Measurements from ENCODE around the gene THOP1.

THOP1 gene

DNA sequence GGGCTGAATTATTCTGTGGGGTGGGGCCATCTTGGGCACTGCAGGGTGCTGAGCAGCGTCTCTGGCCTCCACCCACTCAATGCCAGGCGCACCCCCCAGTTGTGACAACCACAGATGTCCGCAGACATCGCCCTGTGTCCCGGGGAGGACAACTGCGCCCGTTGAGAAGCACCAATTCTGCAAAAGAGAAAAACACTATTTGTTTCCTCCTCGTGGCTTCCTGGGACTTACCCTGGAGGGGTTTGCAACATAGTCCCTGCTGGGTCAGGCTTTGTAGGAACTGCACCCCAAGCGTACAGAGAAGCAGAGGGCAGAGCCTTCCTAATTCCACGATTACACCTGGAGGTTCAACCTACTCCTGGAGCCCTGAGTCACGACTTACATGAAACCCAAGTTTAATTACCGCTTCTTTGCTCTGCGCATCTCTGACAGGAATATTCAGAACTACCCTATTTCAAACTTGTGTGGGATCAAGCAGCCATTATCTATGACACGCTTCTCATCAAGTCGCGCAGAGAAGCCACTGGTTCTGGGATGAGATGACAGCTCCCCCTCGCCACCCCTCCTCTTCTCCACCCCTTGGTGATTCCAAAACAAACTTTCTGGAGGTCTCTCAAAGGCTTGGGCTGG, 34.4 kb upstream of the THOP1 start:
- Histone ChIP-seq H3K27me3 (ENCODE audit: control insufficient read depth in 1 of 2, insufficient read depth in 1 of 2, low read length in 2 of 2) (peaks cover 0 to 12% of the 10 kb centered on the region in 2 experiments), H4K91ac (ENCODE audit: low read length) (no peak overlapping the region), H3K9me3 (ENCODE audit: control insufficient read depth, low read length) (no peaks in the 10 kb centered on the region), H2AK5ac (ENCODE audit: low read length, severe bottlenecking) (no peak overlapping the region), H3K23ac (ENCODE audit: low read length in 2 of 2) (no peak overlapping the region), H2AFZ (ENCODE audit: low read depth, low read length) (no peak overlapping the region), H3K18ac (ENCODE audit: low read depth in 1 of 2, low read length in 2 of 2) (no peak overlapping the region), H2BK5ac (ENCODE audit: low read depth, low read length, poor library complexity, severe bottlenecking) (no peak overlapping the region), H3K79me1 (replicated peaks; ENCODE audit: low read length, poor library complexity, severe bottlenecking) (no peaks in the 10 kb centered on the region), H3K9ac (ENCODE audit: low read length) (no peak overlapping the region), H3K27ac (ENCODE audit: low read length, poor library complexity, severe bottlenecking) (no peak overlapping the region), H2BK15ac (ENCODE audit: low read depth, poor library complexity, severe bottlenecking) (no peak overlapping the region), H3K4me1 (ENCODE audit: control insufficient read depth, insufficient read depth, low read depth, low read length) (peaks cover 3% of the 10 kb centered on the region), H3K4me2 (ENCODE audit: low read length, poor library complexity, severe bottlenecking) (no peak overlapping the region), H4K8ac (ENCODE audit: low read length) (no peak overlapping the region), H3K4me3 (ENCODE audit: insufficient read depth in 1 of 2, low read depth in 1 of 2, low read length in 2 of 2) (no peak overlapping the region), H3K36me3 (ENCODE audit: control insufficient read depth in 1 of 2, insufficient read depth in 2 of 2, low read depth in 1 of 2, low read length in 2 of 2) (peaks cover 25 to 38% of the 10 kb centered on the region in 2 experiments), H3K14ac (ENCODE audit: low read length in 2 of 2) (no peak overlapping the region), H2BK12ac (ENCODE audit: low read length in 2 of 2) (no peak overlapping the region), H2BK120ac (ENCODE audit: low read depth, low read length) (no peak overlapping the region), H3K4ac (ENCODE audit: low read depth in 1 of 2, low read length in 2 of 2) (no peak overlapping the region)
- 95% methylated on average over 16 of the region's 17 CpGs for WGBS
- DNase-seq, result no peak

DNA sequence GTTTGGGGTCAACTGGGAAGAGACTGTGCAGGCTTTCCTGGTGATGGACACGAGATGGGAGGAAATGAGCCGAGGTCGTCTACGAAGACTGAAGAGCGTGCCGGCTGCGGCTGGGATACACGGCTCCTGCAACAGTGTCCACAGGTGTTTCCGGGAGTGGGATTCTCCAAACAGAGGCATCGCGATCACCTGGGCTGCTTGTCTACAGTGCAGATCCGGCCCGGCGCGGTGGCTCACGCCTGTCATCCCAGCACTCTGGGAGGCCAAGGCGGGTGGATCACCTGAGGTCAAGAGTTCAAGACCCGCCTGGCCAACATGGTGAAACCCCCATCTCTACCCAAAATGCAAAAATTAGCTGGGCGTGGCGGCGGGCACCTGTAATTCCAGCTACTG, 33.9 kb upstream of the THOP1 start:
- no peak overlapping the region for H3K23ac ChIP-seq (ENCODE audit: low read length in 2 of 2)
- no peak overlapping the region for H2AK5ac ChIP-seq (ENCODE audit: low read length, severe bottlenecking)
- 92% methylated on average over 21 of the region's 21 CpGs for WGBS
- no peak for DNase-seq
- no peak overlapping the region for H4K91ac ChIP-seq (ENCODE audit: low read length)
- no peak overlapping the region for H2BK120ac ChIP-seq (ENCODE audit: low read depth, low read length)
- H3K18ac ChIP-seq (ENCODE audit: low read depth in 1 of 2, low read length in 2 of 2), result no peak overlapping the region
- peaks cover 3% of the 10 kb centered on the region for H3K4me1 ChIP-seq (ENCODE audit: control insufficient read depth, insufficient read depth, low read depth, low read length)
- no peak overlapping the region for H3K4ac ChIP-seq (ENCODE audit: low read depth in 1 of 2, low read length in 2 of 2)
- H3K27me3 ChIP-seq (ENCODE audit: control insufficient read depth in 1 of 2, insufficient read depth in 1 of 2, low read length in 2 of 2), result peaks cover 0 to 8% of the 10 kb centered on the region in 2 experiments
- no peaks in the 10 kb centered on the region for H3K79me1 ChIP-seq (replicated peaks; ENCODE audit: low read length, poor library complexity, severe bottlenecking)
- H3K27ac ChIP-seq (ENCODE audit: low read length, poor library complexity, severe bottlenecking), result no peak overlapping the region
- H3K36me3 ChIP-seq (ENCODE audit: control insufficient read depth in 1 of 2, insufficient read depth in 2 of 2, low read depth in 1 of 2, low read length in 2 of 2), result peaks cover 30 to 42% of the 10 kb centered on the region in 2 experiments
- no peak overlapping the region for H3K4me2 ChIP-seq (ENCODE audit: low read length, poor library complexity, severe bottlenecking)
- H2AFZ ChIP-seq (ENCODE audit: low read depth, low read length), result no peak overlapping the region
- no peak overlapping the region for H3K4me3 ChIP-seq (ENCODE audit: insufficient read depth in 1 of 2, low read depth in 1 of 2, low read length in 2 of 2)
- no peak overlapping the region for H3K9ac ChIP-seq (ENCODE audit: low read length)
- H4K8ac ChIP-seq (ENCODE audit: low read length), result no peak overlapping the region
- H2BK12ac ChIP-seq (ENCODE audit: low read length in 2 of 2), result no peak overlapping the region
- H3K9me3 ChIP-seq (ENCODE audit: control insufficient read depth, low read length), result no peaks in the 10 kb centered on the region
- H2BK15ac ChIP-seq (ENCODE audit: low read depth, poor library complexity, severe bottlenecking), result no peak overlapping the region
- H3K14ac ChIP-seq (ENCODE audit: low read length in 2 of 2), result no peak overlapping the region
- H2BK5ac ChIP-seq (ENCODE audit: low read depth, low read length, poor library complexity, severe bottlenecking), result no peak overlapping the region

DNA sequence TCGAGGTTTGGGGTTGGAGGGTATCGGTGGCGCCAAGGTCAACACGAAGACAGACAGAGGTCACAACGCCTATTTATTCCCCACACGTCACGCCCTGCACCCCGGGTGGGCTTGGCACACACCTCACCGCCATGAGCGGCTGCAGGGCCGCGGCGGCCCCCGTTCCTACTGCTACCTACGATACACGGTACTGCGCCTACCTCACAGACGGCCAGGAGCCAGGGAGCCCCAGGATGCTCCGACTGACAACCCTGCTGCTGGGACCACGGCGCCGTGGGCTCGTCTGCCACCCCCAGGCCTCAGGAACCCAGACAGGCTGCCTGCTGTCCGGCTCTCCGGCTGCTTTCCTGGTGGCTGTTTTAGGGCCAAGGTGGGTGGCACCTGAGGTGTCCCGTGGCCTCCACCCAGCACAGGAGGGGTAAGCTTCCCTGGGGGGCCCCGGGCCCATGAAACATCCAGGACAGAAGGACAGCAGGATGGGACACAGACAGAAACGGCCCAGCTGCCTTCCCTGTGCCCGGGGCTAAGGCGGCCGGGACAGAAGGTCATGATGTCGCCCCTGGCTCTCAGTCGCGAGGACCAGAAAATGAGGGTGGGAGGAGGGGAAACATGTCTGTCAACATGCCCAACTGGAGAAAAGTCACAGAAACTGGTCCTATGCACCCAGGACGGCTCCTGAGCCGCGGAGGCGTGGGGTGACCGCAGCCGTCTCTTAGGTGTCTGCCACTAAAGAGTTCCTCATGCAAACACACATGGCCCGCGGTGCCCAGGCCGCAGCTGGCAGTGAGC, 30.4 kb upstream of the THOP1 start:
- H3K14ac ChIP-seq (ENCODE audit: low read length in 2 of 2), result no peak overlapping the region
- DNase-seq, result no peak
- H3K23ac ChIP-seq (ENCODE audit: low read length in 2 of 2), result no peak overlapping the region
- 97% methylated on average over 43 of the region's 43 CpGs for WGBS
- peaks cover 17% of the 10 kb centered on the region for H3K79me1 ChIP-seq (replicated peaks; ENCODE audit: low read length, poor library complexity, severe bottlenecking)
- H3K27ac ChIP-seq (ENCODE audit: low read length, poor library complexity, severe bottlenecking), result no peak overlapping the region
- no peak overlapping the region for H3K18ac ChIP-seq (ENCODE audit: low read depth in 1 of 2, low read length in 2 of 2)
- H4K8ac ChIP-seq (ENCODE audit: low read length), result no peak overlapping the region
- H4K91ac ChIP-seq (ENCODE audit: low read length), result no peak overlapping the region
- H3K9ac ChIP-seq (ENCODE audit: low read length), result no peak overlapping the region
- no peak overlapping the region for H2BK15ac ChIP-seq (ENCODE audit: low read depth, poor library complexity, severe bottlenecking)
- no peak overlapping the region for H2BK12ac ChIP-seq (ENCODE audit: low read length in 2 of 2)
- no peak overlapping the region for H2BK5ac ChIP-seq (ENCODE audit: low read depth, low read length, poor library complexity, severe bottlenecking)
- no peak overlapping the region for H2AFZ ChIP-seq (ENCODE audit: low read depth, low read length)
- H3K36me3 ChIP-seq (ENCODE audit: control insufficient read depth in 1 of 2, insufficient read depth in 2 of 2, low read depth in 1 of 2, low read length in 2 of 2), result peaks cover 58 to 73% of the 10 kb centered on the region in 2 experiments
- no peak overlapping the region for H2AK5ac ChIP-seq (ENCODE audit: low read length, severe bottlenecking)
- H3K4me2 ChIP-seq (ENCODE audit: low read length, poor library complexity, severe bottlenecking), result no peak overlapping the region
- no peaks in the 10 kb centered on the region for H3K27me3 ChIP-seq (ENCODE audit: control insufficient read depth in 1 of 2, insufficient read depth in 1 of 2, low read length in 2 of 2)
- H3K9me3 ChIP-seq (ENCODE audit: control insufficient read depth, low read length), result no peaks in the 10 kb centered on the region
- no peak overlapping the region for H3K4me3 ChIP-seq (ENCODE audit: insufficient read depth in 1 of 2, low read depth in 1 of 2, low read length in 2 of 2)
- no peak overlapping the region for H3K4ac ChIP-seq (ENCODE audit: low read depth in 1 of 2, low read length in 2 of 2)
- no peak overlapping the region for H2BK120ac ChIP-seq (ENCODE audit: low read depth, low read length)
- no peaks in the 10 kb centered on the region for H3K4me1 ChIP-seq (ENCODE audit: control insufficient read depth, insufficient read depth, low read depth, low read length)

DNA sequence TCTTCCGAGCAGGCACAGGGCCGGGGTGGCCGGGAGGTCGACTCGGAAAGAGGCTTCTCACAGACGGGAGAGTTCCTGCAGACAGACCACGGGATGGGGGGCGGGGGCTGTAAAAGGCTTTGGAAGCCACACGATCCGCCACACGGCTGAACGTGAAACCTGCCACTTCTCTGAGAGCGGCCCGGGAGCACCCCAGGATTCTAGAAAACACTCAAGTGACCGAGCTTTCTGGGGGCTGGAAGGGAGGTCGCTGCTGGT, 29.9 kb upstream of the THOP1 start:
- H3K4me1 ChIP-seq (ENCODE audit: control insufficient read depth, insufficient read depth, low read depth, low read length), result no peaks in the 10 kb centered on the region
- H2BK120ac ChIP-seq (ENCODE audit: low read depth, low read length), result no peak overlapping the region
- DNase-seq, result no peak
- no peak overlapping the region for H3K4ac ChIP-seq (ENCODE audit: low read depth in 1 of 2, low read length in 2 of 2)
- H2BK5ac ChIP-seq (ENCODE audit: low read depth, low read length, poor library complexity, severe bottlenecking), result no peak overlapping the region
- no peak overlapping the region for H2AFZ ChIP-seq (ENCODE audit: low read depth, low read length)
- no peak overlapping the region for H2BK15ac ChIP-seq (ENCODE audit: low read depth, poor library complexity, severe bottlenecking)
- H3K4me2 ChIP-seq (ENCODE audit: low read length, poor library complexity, severe bottlenecking), result no peak overlapping the region
- H3K36me3 ChIP-seq (ENCODE audit: control insufficient read depth in 1 of 2, insufficient read depth in 2 of 2, low read depth in 1 of 2, low read length in 2 of 2), result peaks cover 58 to 76% of the 10 kb centered on the region in 2 experiments
- no peak overlapping the region for H3K14ac ChIP-seq (ENCODE audit: low read length in 2 of 2)
- H3K23ac ChIP-seq (ENCODE audit: low read length in 2 of 2), result no peak overlapping the region
- WGBS, result 97% methylated on average over 16 of the region's 16 CpGs
- no peak overlapping the region for H4K91ac ChIP-seq (ENCODE audit: low read length)
- no peak overlapping the region for H3K9ac ChIP-seq (ENCODE audit: low read length)
- H4K8ac ChIP-seq (ENCODE audit: low read length), result no peak overlapping the region
- H3K18ac ChIP-seq (ENCODE audit: low read depth in 1 of 2, low read length in 2 of 2), result no peak overlapping the region
- H3K27ac ChIP-seq (ENCODE audit: low read length, poor library complexity, severe bottlenecking), result no peak overlapping the region
- peaks cover 17% of the 10 kb centered on the region for H3K79me1 ChIP-seq (replicated peaks; ENCODE audit: low read length, poor library complexity, severe bottlenecking)
- no peaks in the 10 kb centered on the region for H3K27me3 ChIP-seq (ENCODE audit: control insufficient read depth in 1 of 2, insufficient read depth in 1 of 2, low read length in 2 of 2)
- no peak overlapping the region for H2BK12ac ChIP-seq (ENCODE audit: low read length in 2 of 2)
- no peaks in the 10 kb centered on the region for H3K9me3 ChIP-seq (ENCODE audit: control insufficient read depth, low read length)
- H2AK5ac ChIP-seq (ENCODE audit: low read length, severe bottlenecking), result no peak overlapping the region
- no peak overlapping the region for H3K4me3 ChIP-seq (ENCODE audit: insufficient read depth in 1 of 2, low read depth in 1 of 2, low read length in 2 of 2)
